Measurements from ENCODE around the gene PDE4D.

Gene PDE4D

DNA sequence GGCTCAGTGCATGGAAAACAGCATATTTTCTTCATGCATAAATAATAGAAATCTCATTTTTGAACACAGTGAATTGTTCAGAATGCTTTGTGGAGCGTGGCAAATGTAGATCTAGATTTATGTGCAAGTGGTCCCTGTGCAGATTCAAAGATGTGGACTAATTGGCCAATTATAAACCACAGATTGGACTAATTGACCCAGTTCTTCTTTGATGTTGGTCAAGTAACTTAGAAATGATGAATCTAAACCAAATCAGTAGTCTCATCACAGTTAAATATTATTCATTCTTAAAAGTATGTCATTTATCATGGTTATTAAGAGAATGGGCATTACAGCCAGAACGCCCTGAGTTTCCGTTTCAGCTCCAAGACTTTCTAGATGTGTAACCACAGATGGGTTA is 11.7 kb upstream of the PDE4D start:
- no peaks in the 10 kb centered on the region for H3K27me3 ChIP-seq (ENCODE audit: insufficient read depth, insufficient read length)

DNA sequence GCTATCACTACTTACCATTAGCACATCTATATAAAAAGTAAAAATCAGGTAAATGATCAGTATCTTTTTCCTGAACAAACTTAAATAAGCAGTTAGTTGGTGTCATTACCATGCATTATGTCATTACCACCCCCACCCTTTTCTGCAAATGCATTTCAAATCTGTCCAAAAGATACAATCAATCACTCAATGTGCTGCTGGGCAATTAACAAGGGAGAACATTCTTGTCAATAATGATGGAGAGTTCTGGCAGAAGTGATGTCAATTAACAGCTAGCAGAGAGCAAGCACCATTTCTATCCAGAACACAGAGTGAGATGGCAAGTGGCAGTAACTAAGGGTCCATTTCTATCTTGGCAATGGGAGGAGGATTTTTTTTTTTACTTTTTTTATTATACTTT is 3.5 kb upstream of the PDE4D start:
- no peak overlapping the region for H3K9ac ChIP-seq (ENCODE audit: insufficient read length, low read depth)
- no peak for DNase-seq (ENCODE audit: low read depth, low spot score)
- TF ChIP-seq SUZ12 (IDR thresholded peaks at IDR 0.05; ENCODE audit: extremely low read depth, insufficient read depth, insufficient read length) (no peak), ZNF274 (IDR thresholded peaks at IDR 0.05; ENCODE audit: low read depth, low read length) (no peak), YY1 (IDR thresholded peaks at IDR 0.05; ENCODE audit: insufficient read depth, insufficient read length) (no peak)
- H3K4me3 ChIP-seq (ENCODE audit: insufficient read length, low read depth): no peak overlapping the region
- H3K4me1 ChIP-seq (ENCODE audit: insufficient read depth, insufficient read length): peaks cover 2% of the 10 kb centered on the region
- no peaks in the 10 kb centered on the region for H3K9me3 ChIP-seq (ENCODE audit: insufficient read depth, low read length)
- peaks cover 32% of the 10 kb centered on the region for H3K27me3 ChIP-seq (ENCODE audit: insufficient read depth, insufficient read length)
- no peaks in the 10 kb centered on the region for H3K36me3 ChIP-seq (ENCODE audit: insufficient read depth, insufficient read length, low read length)

More for the DNA sequence above, 11.7 kb upstream of the PDE4D start:
- no peak for DNase-seq (ENCODE audit: low read depth, low spot score)
- no peaks in the 10 kb centered on the region for H3K9me3 ChIP-seq (ENCODE audit: insufficient read depth, low read length)
- no peaks in the 10 kb centered on the region for H3K4me1 ChIP-seq (ENCODE audit: insufficient read depth, insufficient read length)
- no peak overlapping the region for H3K4me3 ChIP-seq (ENCODE audit: insufficient read length, low read depth)
- no peak overlapping the region for H3K9ac ChIP-seq (ENCODE audit: insufficient read length, low read depth)
- no peaks in the 10 kb centered on the region for H3K36me3 ChIP-seq (ENCODE audit: insufficient read depth, insufficient read length, low read length)
- no peak for TF ChIP-seq ZNF274 (IDR thresholded peaks at IDR 0.05; ENCODE audit: low read depth, low read length)
- no peak for TF ChIP-seq YY1 (IDR thresholded peaks at IDR 0.05; ENCODE audit: insufficient read depth, insufficient read length)
- TF ChIP-seq SUZ12 (IDR thresholded peaks at IDR 0.05; ENCODE audit: extremely low read depth, insufficient read depth, insufficient read length): no peak

DNA sequence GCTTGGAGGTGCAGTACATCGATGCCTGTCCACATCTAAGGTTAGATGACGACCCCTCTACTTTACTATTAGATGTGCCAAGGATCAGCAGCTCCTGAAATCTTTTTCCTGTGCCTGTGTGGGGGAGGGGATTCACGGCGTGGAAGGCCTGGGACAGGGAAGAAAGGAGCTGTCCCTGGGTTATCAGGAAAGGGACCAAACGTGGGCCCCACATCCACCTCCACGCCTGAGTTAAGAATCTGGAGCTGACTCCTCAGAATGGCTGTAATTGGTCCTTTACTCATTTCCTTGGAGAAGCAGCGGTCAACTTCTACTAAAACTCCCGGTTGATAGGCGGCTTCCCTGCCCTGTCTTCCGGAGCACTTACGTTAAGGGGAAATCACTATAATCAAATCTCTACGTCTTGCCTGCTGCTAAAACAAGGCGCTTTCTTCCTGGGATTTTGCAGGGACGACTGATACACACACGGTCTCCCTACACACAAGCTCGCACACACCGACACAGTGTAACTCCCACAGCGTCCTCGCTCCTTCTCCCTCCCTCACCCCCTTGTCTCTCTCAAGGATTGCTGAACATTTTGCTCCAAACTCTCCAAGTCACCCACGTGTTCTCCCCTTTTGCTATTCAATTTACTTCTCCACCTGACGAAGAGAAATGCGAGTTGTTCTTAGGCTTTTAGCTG is 1.4 kb downstream of the PDE4D start:
- Histone ChIP-seq H3K4me1 (ENCODE audit: insufficient read depth, insufficient read length) (peaks cover 2% of the 10 kb centered on the region), H3K9me3 (ENCODE audit: insufficient read depth, low read length) (no peaks in the 10 kb centered on the region), H3K4me3 (ENCODE audit: insufficient read length, low read depth) (peak overlapping the region; percentile 27), H3K36me3 (ENCODE audit: insufficient read depth, insufficient read length, low read length) (no peaks in the 10 kb centered on the region), H3K27me3 (ENCODE audit: insufficient read depth, insufficient read length) (peaks cover 53% of the 10 kb centered on the region), H3K9ac (ENCODE audit: insufficient read length, low read depth) (no peak overlapping the region)
- TF ChIP-seq SUZ12 (IDR thresholded peaks at IDR 0.05; ENCODE audit: extremely low read depth, insufficient read depth, insufficient read length) (no peak), YY1 (IDR thresholded peaks at IDR 0.05; ENCODE audit: insufficient read depth, insufficient read length) (no peak), ZNF274 (IDR thresholded peaks at IDR 0.05; ENCODE audit: low read depth, low read length) (no peak)
- DNase-seq (ENCODE audit: low read depth, low spot score): no peak

DNA sequence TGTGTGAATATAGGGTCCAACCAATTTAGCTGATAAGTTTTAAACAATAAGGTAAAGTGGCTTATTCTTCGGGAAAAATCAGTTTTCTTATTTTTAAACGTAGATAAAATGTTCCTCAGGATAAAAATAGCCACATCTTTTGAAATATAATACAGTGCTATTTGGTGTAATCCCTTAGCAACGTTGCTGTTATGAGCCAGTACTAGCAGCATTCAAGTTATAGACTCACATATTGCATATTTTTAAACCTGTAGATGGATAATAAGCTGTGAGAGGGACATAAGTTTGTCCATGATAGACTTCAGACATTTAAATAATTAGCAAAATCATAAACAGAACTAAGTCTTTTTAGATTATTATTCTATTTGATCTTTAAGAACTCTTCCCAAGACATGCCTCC is 6.3 kb downstream of the PDE4D start:
- DNase-seq (ENCODE audit: low read depth, low spot score): no peak
- peaks cover 23% of the 10 kb centered on the region for H3K27me3 ChIP-seq (ENCODE audit: insufficient read depth, insufficient read length)
- no peaks in the 10 kb centered on the region for H3K4me1 ChIP-seq (ENCODE audit: insufficient read depth, insufficient read length)
- TF ChIP-seq SUZ12 (IDR thresholded peaks at IDR 0.05; ENCODE audit: extremely low read depth, insufficient read depth, insufficient read length) (no peak), YY1 (IDR thresholded peaks at IDR 0.05; ENCODE audit: insufficient read depth, insufficient read length) (no peak), ZNF274 (IDR thresholded peaks at IDR 0.05; ENCODE audit: low read depth, low read length) (no peak)
- no peaks in the 10 kb centered on the region for H3K9me3 ChIP-seq (ENCODE audit: insufficient read depth, low read length)
- H3K36me3 ChIP-seq (ENCODE audit: insufficient read depth, insufficient read length, low read length): no peaks in the 10 kb centered on the region
- H3K4me3 ChIP-seq (ENCODE audit: insufficient read length, low read depth): no peak overlapping the region
- no peak overlapping the region for H3K9ac ChIP-seq (ENCODE audit: insufficient read length, low read depth)

DNA sequence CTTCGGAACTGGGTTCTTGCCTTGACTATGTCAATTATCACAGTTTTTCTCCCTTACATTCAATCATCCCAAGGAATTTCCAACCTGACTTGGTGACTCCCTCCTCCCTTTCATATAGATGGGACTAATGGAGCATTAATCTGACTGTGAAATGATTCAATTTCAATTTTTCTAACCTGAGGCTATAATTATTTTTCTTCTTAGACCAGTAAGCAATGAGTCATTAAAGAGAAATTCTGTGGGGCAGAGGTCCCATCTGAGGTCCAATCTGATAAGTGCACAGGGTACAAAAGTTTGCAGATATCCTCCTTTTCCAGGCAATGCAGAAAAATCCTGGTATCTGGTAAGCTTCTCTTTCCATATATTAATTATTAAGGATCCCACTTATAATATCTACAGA is 18.9 kb downstream of the PDE4D start:
- TF ChIP-seq SUZ12 (IDR thresholded peaks at IDR 0.05; ENCODE audit: extremely low read depth, insufficient read depth, insufficient read length): no peak
- TF ChIP-seq ZNF274 (IDR thresholded peaks at IDR 0.05; ENCODE audit: low read depth, low read length): no peak
- TF ChIP-seq YY1 (IDR thresholded peaks at IDR 0.05; ENCODE audit: insufficient read depth, insufficient read length): no peak
- Histone ChIP-seq H3K4me3 (ENCODE audit: insufficient read length, low read depth) (no peak overlapping the region), H3K27me3 (ENCODE audit: insufficient read depth, insufficient read length) (no peaks in the 10 kb centered on the region), H3K4me1 (ENCODE audit: insufficient read depth, insufficient read length) (no peaks in the 10 kb centered on the region), H3K36me3 (ENCODE audit: insufficient read depth, insufficient read length, low read length) (no peaks in the 10 kb centered on the region), H3K9me3 (ENCODE audit: insufficient read depth, low read length) (no peaks in the 10 kb centered on the region), H3K9ac (ENCODE audit: insufficient read length, low read depth) (no peak overlapping the region)
- no peak for DNase-seq (ENCODE audit: low read depth, low spot score)

DNA sequence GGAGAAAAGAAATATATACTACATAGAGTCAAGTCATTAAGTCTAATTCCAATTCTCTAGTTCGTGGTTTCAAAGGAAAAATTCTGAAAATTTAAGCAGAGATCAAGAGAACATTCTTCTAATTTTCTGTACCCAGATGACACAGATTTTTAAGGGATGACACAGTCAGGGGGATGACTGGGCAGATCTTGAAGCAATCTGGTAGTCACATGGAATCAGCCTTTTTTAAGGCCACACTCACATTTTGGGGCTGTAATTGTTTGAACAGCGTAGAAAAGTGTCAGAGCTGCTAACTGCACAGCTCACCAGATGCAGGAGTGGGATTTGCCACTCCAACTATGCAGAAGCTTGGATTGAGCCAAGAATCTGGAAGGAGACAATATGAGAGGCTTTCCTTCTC is 20.4 kb downstream of the PDE4D start:
- Histone ChIP-seq H3K4me1 (ENCODE audit: insufficient read depth, insufficient read length) (no peaks in the 10 kb centered on the region), H3K9ac (ENCODE audit: insufficient read length, low read depth) (no peak overlapping the region), H3K4me3 (ENCODE audit: insufficient read length, low read depth) (no peak overlapping the region), H3K27me3 (ENCODE audit: insufficient read depth, insufficient read length) (no peaks in the 10 kb centered on the region), H3K9me3 (ENCODE audit: insufficient read depth, low read length) (no peaks in the 10 kb centered on the region), H3K36me3 (ENCODE audit: insufficient read depth, insufficient read length, low read length) (no peaks in the 10 kb centered on the region)
- TF ChIP-seq ZNF274 (IDR thresholded peaks at IDR 0.05; ENCODE audit: low read depth, low read length): no peak
- no peak for TF ChIP-seq SUZ12 (IDR thresholded peaks at IDR 0.05; ENCODE audit: extremely low read depth, insufficient read depth, insufficient read length)
- TF ChIP-seq YY1 (IDR thresholded peaks at IDR 0.05; ENCODE audit: insufficient read depth, insufficient read length): no peak
- DNase-seq (ENCODE audit: low read depth, low spot score): no peak

DNA sequence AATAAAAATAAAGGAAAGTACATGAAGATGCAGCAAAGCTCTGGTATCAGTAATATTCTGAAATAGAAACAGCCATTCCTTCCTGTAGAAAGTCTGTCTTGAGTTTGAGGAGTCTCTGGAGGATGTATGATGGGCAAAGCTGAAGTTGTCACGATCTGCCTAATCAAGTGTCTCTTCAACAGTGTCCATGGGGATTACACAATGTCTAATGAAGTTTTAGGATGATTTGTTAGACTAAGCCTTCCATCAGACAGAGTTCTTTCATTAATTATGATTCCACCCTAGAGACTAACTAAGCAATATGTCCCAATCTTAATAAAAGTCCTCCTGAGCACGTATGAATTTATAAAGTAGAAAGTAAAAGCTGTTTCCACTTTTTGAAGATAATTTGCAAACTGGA is 26.9 kb downstream of the PDE4D start:
- Histone ChIP-seq H3K4me3 (ENCODE audit: insufficient read length, low read depth) (no peak overlapping the region), H3K4me1 (ENCODE audit: insufficient read depth, insufficient read length) (no peaks in the 10 kb centered on the region), H3K9me3 (ENCODE audit: insufficient read depth, low read length) (no peaks in the 10 kb centered on the region), H3K9ac (ENCODE audit: insufficient read length, low read depth) (no peak overlapping the region), H3K36me3 (ENCODE audit: insufficient read depth, insufficient read length, low read length) (no peaks in the 10 kb centered on the region), H3K27me3 (ENCODE audit: insufficient read depth, insufficient read length) (no peaks in the 10 kb centered on the region)
- DNase-seq (ENCODE audit: low read depth, low spot score): no peak
- TF ChIP-seq ZNF274 (IDR thresholded peaks at IDR 0.05; ENCODE audit: low read depth, low read length) (no peak), YY1 (IDR thresholded peaks at IDR 0.05; ENCODE audit: insufficient read depth, insufficient read length) (no peak), SUZ12 (IDR thresholded peaks at IDR 0.05; ENCODE audit: extremely low read depth, insufficient read depth, insufficient read length) (no peak)

All from NT2/D1 (cell line).